ENCODE data around the gene MDN1. TPM values are rescaled to one million over a fixed set of nuclear protein-coding genes. Genes with fewer than 3 reads are reported as not detected.

MDN1 gene
- total RNA-seq, 4 donors from 2014 or later = 18.1 to 26.0 (median 19.5) TPM

- Histone ChIP-seq H3K27me3 (no peaks in the 10 kb centered on the region), H3K36me3 (peaks cover 51 to 81% (median 68%) of the 10 kb centered on the region in 4 donors), H3K4me3 (no peak overlapping the region), H3K27ac (replicated peaks in 1 of 4) (no peak overlapping the region), H3K9me3 (peaks cover 0 to 7% (median 0%) of the 10 kb centered on the region in 4 donors), H3K4me1 (no peaks in the 10 kb centered on the region)
- TF ChIP-seq, protein P1, sequence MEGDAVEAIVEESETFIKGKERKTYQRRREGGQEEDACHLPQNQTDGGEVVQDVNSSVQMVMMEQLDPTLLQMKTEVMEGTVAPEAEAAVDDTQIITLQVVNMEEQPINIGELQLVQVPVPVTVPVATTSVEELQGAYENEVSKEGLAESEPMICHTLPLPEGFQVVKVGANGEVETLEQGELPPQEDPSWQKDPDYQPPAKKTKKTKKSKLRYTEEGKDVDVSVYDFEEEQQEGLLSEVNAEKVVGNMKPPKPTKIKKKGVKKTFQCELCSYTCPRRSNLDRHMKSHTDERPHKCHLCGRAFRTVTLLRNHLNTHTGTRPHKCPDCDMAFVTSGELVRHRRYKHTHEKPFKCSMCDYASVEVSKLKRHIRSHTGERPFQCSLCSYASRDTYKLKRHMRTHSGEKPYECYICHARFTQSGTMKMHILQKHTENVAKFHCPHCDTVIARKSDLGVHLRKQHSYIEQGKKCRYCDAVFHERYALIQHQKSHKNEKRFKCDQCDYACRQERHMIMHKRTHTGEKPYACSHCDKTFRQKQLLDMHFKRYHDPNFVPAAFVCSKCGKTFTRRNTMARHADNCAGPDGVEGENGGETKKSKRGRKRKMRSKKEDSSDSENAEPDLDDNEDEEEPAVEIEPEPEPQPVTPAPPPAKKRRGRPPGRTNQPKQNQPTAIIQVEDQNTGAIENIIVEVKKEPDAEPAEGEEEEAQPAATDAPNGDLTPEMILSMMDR (IDR thresholded peaks at IDR 0.05) = no peak
- TF ChIP-seq POLR2A (IDR thresholded peaks at IDR 0.05; ENCODE audit: low read depth) = no peak
- no peak for TF ChIP-seq EP300 (IDR thresholded peaks at IDR 0.05)
- TF ChIP-seq POLR2AphosphoS5 (IDR thresholded peaks at IDR 0.05) = no peak
- intact Hi-C loops (cut with DNase I) = no loop called here
- 94% methylated on average over 6 of the region's 6 CpGs for WGBS
- DNase-seq (ENCODE audit: extremely low spot score) = no peak
Observed at GRCh38 chr6:89781070-89782034, 38.2 kb downstream of the MDN1 start.

DNA sequence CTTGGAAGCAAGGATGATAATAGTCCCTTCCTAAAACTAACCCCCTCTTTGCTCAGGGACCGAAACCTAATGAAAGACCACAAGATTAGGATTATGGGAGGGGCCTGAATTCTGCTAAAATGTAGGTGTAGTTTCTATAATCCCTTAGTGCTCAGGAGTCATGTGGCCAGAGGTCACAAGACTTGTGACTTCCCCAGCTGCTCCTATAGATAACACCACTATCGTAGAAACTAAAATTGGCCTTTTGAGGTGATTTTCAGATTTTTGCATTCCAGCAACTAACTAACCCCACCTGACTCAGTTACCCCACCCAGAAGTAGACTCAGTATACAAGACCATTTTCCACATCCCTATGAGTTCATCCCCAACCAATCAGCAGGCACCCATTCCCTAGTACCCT, 42.1 kb downstream of the MDN1 start:
- H3K27ac ChIP-seq (replicated peaks in 1 of 4) = no peak overlapping the region
- intact Hi-C loops (cut with DNase I) = no loop called here

GRCh38 chr6:89776583-89777233, 42.9 kb downstream of the MDN1 start:
- 91% methylated on average over 1 of the region's 1 CpG for WGBS
- Histone ChIP-seq H3K27ac (replicated peaks in 1 of 4) (no peak overlapping the region), H3K4me1 (no peaks in the 10 kb centered on the region), H3K36me3 (peaks cover 35 to 74% (median 64%) of the 10 kb centered on the region in 4 donors), H3K4me3 (no peak overlapping the region), H3K9me3 (no peaks in the 10 kb centered on the region), H3K27me3 (no peaks in the 10 kb centered on the region)
- TF ChIP-seq, protein P1 (IDR thresholded peaks at IDR 0.05) = no peak
- intact Hi-C loops (cut with DNase I) = no loop called here
- no peak for DNase-seq (ENCODE audit: extremely low spot score)

More for the DNA sequence above, 42.1 kb downstream of the MDN1 start:
- DNase-seq (ENCODE audit: extremely low spot score) = no peak
- Histone ChIP-seq H3K27me3 (no peaks in the 10 kb centered on the region), H3K4me3 (no peak overlapping the region), H3K4me1 (no peaks in the 10 kb centered on the region), H3K36me3 (peaks cover 33 to 74% (median 61%) of the 10 kb centered on the region in 4 donors), H3K9me3 (no peaks in the 10 kb centered on the region)
- TF ChIP-seq EP300 (IDR thresholded peaks at IDR 0.05) (no peak), POLR2AphosphoS5 (IDR thresholded peaks at IDR 0.05) (no peak), POLR2A (IDR thresholded peaks at IDR 0.05; ENCODE audit: low read depth) (no peak)
- TF ChIP-seq, protein P1 (IDR thresholded peaks at IDR 0.05) = no peak
- 100% methylated on average over 2 of the region's 2 CpGs for WGBS

GRCh38 chr6:89775150-89775549, 44.4 kb downstream of the MDN1 start:
- Histone ChIP-seq H3K27me3 (no peaks in the 10 kb centered on the region), H3K4me3 (no peak overlapping the region), H3K36me3 (peaks cover 40 to 74% (median 64%) of the 10 kb centered on the region in 4 donors), H3K4me1 (no peaks in the 10 kb centered on the region), H3K27ac (replicated peaks in 1 of 4) (no peak overlapping the region), H3K9me3 (no peaks in the 10 kb centered on the region)
- TF ChIP-seq EP300 (IDR thresholded peaks at IDR 0.05) = no peak
- TF ChIP-seq, protein P1 (IDR thresholded peaks at IDR 0.05) = no peak
- no peak for TF ChIP-seq POLR2AphosphoS5 (IDR thresholded peaks at IDR 0.05)
- TF ChIP-seq POLR2A (IDR thresholded peaks at IDR 0.05; ENCODE audit: low read depth) = no peak
- no peak for DNase-seq (ENCODE audit: extremely low spot score)
- intact Hi-C loops (cut with DNase I) = no loop called here
- 100% methylated on average over 1 of the region's 1 CpG for WGBS

Data from esophagus muscularis mucosa (tissue), 4 donors.